H9 (cell line): ENCODE data around the gene AKAP17A. TPM values are rescaled to one million over a fixed set of nuclear protein-coding genes. Genes with fewer than 3 reads are reported as not detected.

Experiments used
- DNase-seq: peaks from one replicate; pipeline ENCODE4 v3.0.0-alpha.2; 2017
- H2AFZ ChIP-seq: one replicate; pipeline ENCODE4 v1.6.1; 2013; ENCODE audit warnings: mild to moderate bottlenecking, low read length, control low read depth, moderate library complexity
- H2AK5ac ChIP-seq: 2 replicates; pipeline ENCODE4 v1.6.1; 2013; ENCODE audit warnings: low read length, control low read depth, mixed read lengths; ENCODE audit not compliant: insufficient read length
- H2BK120ac ChIP-seq: one replicate; pipeline ENCODE4 v1.6.1; 2013; ENCODE audit warnings: low read depth, mild to moderate bottlenecking, low read length, control low read depth, inconsistent platforms; ENCODE audit not compliant: poor library complexity, severe bottlenecking
- H2BK12ac ChIP-seq: 2 replicates; pipeline ENCODE4 v1.6.1; 2013; ENCODE audit warnings: low read length, control low read depth, mixed read lengths, low read depth; ENCODE audit not compliant: insufficient read length
- H2BK15ac ChIP-seq: 2 replicates; pipeline ENCODE4 v1.6.1; 2013; ENCODE audit warnings: low read depth, low read length, control low read depth
- H2BK20ac ChIP-seq: one replicate; pipeline ENCODE4 v1.6.1; 2013; ENCODE audit warnings: low read depth, mild to moderate bottlenecking, low read length, control low read depth, inconsistent platforms; ENCODE audit not compliant: poor library complexity, severe bottlenecking
- H2BK5ac ChIP-seq: 2 replicates; pipeline ENCODE4 v1.6.1; 2013; ENCODE audit warnings: low read length, control low read depth, mixed read lengths; ENCODE audit not compliant: insufficient read length
- H3K14ac ChIP-seq: 2 replicates; pipeline ENCODE4 v1.6.1; 2013; ENCODE audit warnings: low read length, control low read depth; ENCODE audit not compliant: insufficient read depth
- H3K18ac ChIP-seq: 2 replicates; pipeline ENCODE4 v1.6.1; 2013; ENCODE audit warnings: low read depth, mild to moderate bottlenecking, mixed read lengths, low read length, control low read depth; ENCODE audit not compliant: insufficient read length
- H3K23ac ChIP-seq: 2 replicates; pipeline ENCODE4 v1.6.1; 2013; ENCODE audit warnings: low read length, control low read depth, mixed read lengths, low read depth; ENCODE audit not compliant: insufficient read length
- H3K23me2 ChIP-seq: 2 replicates; pipeline ENCODE4 v1.6.1; 2013; ENCODE audit warnings: low read depth, mild to moderate bottlenecking, mixed read lengths, low read length, control low read depth; ENCODE audit not compliant: insufficient read length, poor library complexity, severe bottlenecking
- H3K27ac ChIP-seq: 2 replicates; pipeline ENCODE4 v1.5.1; 2013; ENCODE audit warnings: low read length, control low read depth, mixed read lengths, low read depth; ENCODE audit not compliant: insufficient read length
- H3K27me3 ChIP-seq: 2 replicates; pipeline ENCODE4 v1.6.1; 2013; ENCODE audit warnings: low read length, control low read depth, inconsistent platforms; ENCODE audit not compliant: insufficient read depth
- H3K4ac ChIP-seq: 2 replicates; pipeline ENCODE4 v1.6.1; 2013; ENCODE audit warnings: low read depth, mild to moderate bottlenecking, control low read depth, inconsistent platforms, low read length, moderate library complexity
- H3K4me1 ChIP-seq: 2 replicates; pipeline ENCODE4 v1.6.1; 2013; ENCODE audit warnings: low read length, control low read depth, inconsistent platforms; ENCODE audit not compliant: insufficient read depth
- H3K4me2 ChIP-seq: 2 replicates; pipeline ENCODE4 v1.6.1; 2013; ENCODE audit warnings: low read length, control low read depth, mixed read lengths; ENCODE audit not compliant: insufficient read length, insufficient read depth
- H3K56ac ChIP-seq: 2 replicates; pipeline ENCODE4 v1.6.1; 2013; ENCODE audit warnings: low read depth, mild to moderate bottlenecking, mixed read lengths, low read length, control low read depth; ENCODE audit not compliant: insufficient read length
- H3K79me1 ChIP-seq: 2 replicates; pipeline ENCODE4 v1.6.1; 2013; ENCODE audit warnings: low read depth, mild to moderate bottlenecking, moderate library complexity, low read length, control low read depth, inconsistent platforms; ENCODE audit not compliant: insufficient read depth, poor library complexity, severe bottlenecking
- H3K79me2 ChIP-seq: 2 replicates; pipeline ENCODE4 v1.6.1; 2013; ENCODE audit warnings: low read length, control low read depth, inconsistent platforms; ENCODE audit not compliant: insufficient read depth
- H3K9ac ChIP-seq: 2 replicates; pipeline ENCODE4 v1.6.1; 2013; ENCODE audit warnings: low read length, control low read depth, mixed read lengths; ENCODE audit not compliant: insufficient read length; ENCODE audit errors: extremely low read depth
- H3K9me3 ChIP-seq: one replicate; pipeline ENCODE4 v1.6.1; 2013; ENCODE audit warnings: low read depth, low read length, inconsistent platforms; ENCODE audit not compliant: control insufficient read depth
- H3T11ph ChIP-seq: one replicate; pipeline ENCODE4 v1.6.1; 2013; ENCODE audit warnings: mild to moderate bottlenecking, low read length, control low read depth, inconsistent platforms
- H4K20me1 ChIP-seq: one replicate; pipeline ENCODE4 v1.6.1; 2013; ENCODE audit not compliant: control insufficient read depth, insufficient read length, insufficient read depth
- H4K5ac ChIP-seq: 2 replicates; pipeline ENCODE4 v1.6.1; 2013; ENCODE audit warnings: low read depth, mild to moderate bottlenecking, mixed read lengths, low read length, control low read depth; ENCODE audit not compliant: insufficient read length
- H4K8ac ChIP-seq: replicated peaks from 2 replicates; pipeline ENCODE4 v1.6.1; 2013; ENCODE audit warnings: low read length, control low read depth, mixed read lengths, low read depth; ENCODE audit not compliant: insufficient read length
- H4K91ac ChIP-seq: 2 replicates; pipeline ENCODE4 v1.6.1; 2013; ENCODE audit warnings: low read depth, mild to moderate bottlenecking, moderate library complexity, mixed read lengths, low read length, control low read depth; ENCODE audit not compliant: insufficient read length
- H3K27ac Mint-ChIP-seq, 3 experiments: 2 replicates in 2 of 3; 3 replicates in 1 of 3; pipeline ENCODE4 v1.8.0; 2020 to 2021; ENCODE audit warnings: mixed read lengths in 3 of 3, mild to moderate bottlenecking in 1 of 3, moderate library complexity in 1 of 3
- H3K27me3 Mint-ChIP-seq: 2 replicates; pipeline ENCODE4 v1.8.0; 2021; ENCODE audit warnings: low read depth, mild to moderate bottlenecking, moderate library complexity, mixed read lengths
- H3K36me3 Mint-ChIP-seq, 3 experiments: 2 replicates in 2 of 3; 3 replicates in 1 of 3; pipeline ENCODE4 v1.8.0; 2020 to 2021; ENCODE audit warnings: low read depth in 3 of 3, mixed read lengths in 3 of 3; ENCODE audit not compliant: insufficient read depth in 1 of 3
- H3K4me1 Mint-ChIP-seq, 2 experiments: 2 replicates each; pipeline ENCODE4 v1.8.0; 2020; ENCODE audit warnings: mixed read lengths in 2 of 2
- H3K4me3 Mint-ChIP-seq, 2 experiments: 2 replicates in 1 of 2; 3 replicates in 1 of 2; pipeline ENCODE4 v1.8.0; 2020 to 2021; ENCODE audit warnings: mild to moderate bottlenecking in 2 of 2, mixed read lengths in 2 of 2, moderate library complexity in 1 of 2
- H3K9me3 Mint-ChIP-seq, 2 experiments: 2 replicates in 1 of 2; 3 replicates in 1 of 2; pipeline ENCODE4 v1.8.0; 2020; ENCODE audit warnings: mild to moderate bottlenecking in 2 of 2, mixed read lengths in 2 of 2, moderate library complexity in 1 of 2
- CTCF ChIP-seq: fragments of 200-600 bp; sonication (generic); conservative IDR thresholded peaks from 3 replicates; pipeline ENCODE4 v1.8.0; 2021; ENCODE audit warnings: antibody characterized with exemption, mild to moderate bottlenecking
- WGBS: extraction: QIAGEN DNeasy Blood & Tissue Kit; methylation state at CpG from one replicate; pipeline ENCODE4 v1.1.7; 2013; ENCODE audit warnings: missing lambda C conversion rate, low lambda C conversion rate, mixed read lengths; ENCODE audit not compliant: insufficient read length; ENCODE audit errors: extremely low coverage; 5-methylcytosine and 5-hydroxymethylcytosine counted together
- total RNA-seq: library from RNA; stranded (reverse); gene quantifications from 2 replicates; pipeline ENCODE4 v1.2.1, GENCODE V29; 2021

AKAP17A gene
- total RNA-seq, 1 experiment from 2014 or later, result 39.7 TPM

GRCh38 chrX:1618689-1619088, 27.3 kb downstream of the AKAP17A start:
- DNase-seq, result peak; percentile 73

More at GRCh38 chrX:1618689-1619088, 27.3 kb downstream of the AKAP17A start:
- Histone ChIP-seq H3K18ac (no peak overlapping the region), H3K23me2 (no peaks in the 10 kb centered on the region), H3K4me2 (no peak overlapping the region), H4K20me1 (no peaks in the 10 kb centered on the region), H3K79me2 (no peaks in the 10 kb centered on the region), H3K4ac (no peak overlapping the region), H2BK20ac (no peak overlapping the region), H4K91ac (no peak overlapping the region), H3T11ph (no peak overlapping the region), H3K79me1 (no peaks in the 10 kb centered on the region), H2AFZ (no peak overlapping the region), H3K27me3 (no peaks in the 10 kb centered on the region), H2BK120ac (no peak overlapping the region), H2BK5ac (no peak overlapping the region), H2BK15ac (no peak overlapping the region), H3K9me3 (no peaks in the 10 kb centered on the region), H4K8ac (no peak overlapping the region), H4K5ac (no peak overlapping the region), H2AK5ac (no peak overlapping the region), H3K4me1 (no peaks in the 10 kb centered on the region; the same call in 1 of the 2 replicates), H3K9ac (no peak overlapping the region), H3K23ac (no peak overlapping the region), H3K14ac (no peak overlapping the region), H2BK12ac (no peak overlapping the region), H3K56ac (no peak overlapping the region), H3K27ac (no peak overlapping the region)
- Mint-ChIP-seq H3K9me3 (no peaks in the 10 kb centered on the region), H3K27ac (peak overlapping the region in 1 of 3 experiments; percentile 30; a peak in 1 of 7 replicates), H3K4me3 (no peak overlapping the region), H3K36me3 (no peaks in the 10 kb centered on the region), H3K27me3 (peaks cover under 1% of the 10 kb centered on the region; the same call in 1 of the 2 replicates), H3K4me1 (peaks cover 15 to 16% of the 10 kb centered on the region in 2 experiments)
- no CpG with 5 or more reads among the region's 4 CpGs for WGBS
- no peak for TF ChIP-seq CTCF
